Stimulated activated CD4-positive, alpha-beta T cell treated with anti-CD3 and anti-CD28 coated beads, Interleukin-2, amount 100 ng/mL, for 48 hours (primary cell): ENCODE measurements around the gene DHRS12.
A peak's percentile ranks its signal among the peaks of the same experiment; 100 is the strongest.

ENCODE experiments used
- DNase-seq, 2 donors: peaks; one replicate each; pipeline ENCODE4 v3.0.0-alpha.2; 2020

DHRS12 gene

DNA sequence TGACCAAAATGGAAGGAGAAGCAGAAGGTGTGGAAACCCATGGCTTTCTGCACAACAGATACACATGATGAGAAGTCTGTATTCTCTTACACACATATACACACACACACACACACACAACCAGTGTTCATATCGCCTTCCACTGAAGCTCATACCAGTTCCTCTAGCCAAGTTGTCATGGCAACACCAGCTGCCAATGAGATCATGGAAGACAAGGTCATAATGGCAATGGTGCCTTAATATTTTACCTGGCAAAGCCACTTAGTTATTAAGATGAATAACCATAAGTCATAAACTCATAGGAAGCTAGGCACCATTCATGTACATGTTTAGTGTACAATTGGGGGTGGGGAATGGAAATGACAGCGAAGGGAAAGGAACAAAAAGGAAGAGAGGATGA is 2.6 kb upstream of the DHRS12 start:
- DNase-seq = no peak

DNA sequence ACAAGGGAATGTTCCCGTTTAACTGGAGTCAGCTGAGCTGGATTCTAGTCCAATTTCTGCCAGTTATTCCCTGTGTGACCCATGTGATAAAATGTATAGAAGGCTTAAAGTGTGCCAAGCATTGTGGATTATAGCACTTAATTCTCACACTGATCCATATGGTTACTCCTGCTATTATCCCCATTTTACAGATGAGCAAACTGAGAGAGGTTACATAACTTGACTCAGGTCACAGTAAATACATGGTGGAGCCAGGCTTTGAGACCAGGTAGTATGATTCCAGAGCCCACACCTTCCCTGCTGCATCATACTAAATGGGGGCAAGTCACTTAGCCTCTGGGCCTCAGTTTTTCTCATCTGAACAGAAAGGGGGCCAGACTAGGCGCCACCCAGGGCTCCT is 2.0 kb upstream of the DHRS12 start:
- DNase-seq = no peak

DNA sequence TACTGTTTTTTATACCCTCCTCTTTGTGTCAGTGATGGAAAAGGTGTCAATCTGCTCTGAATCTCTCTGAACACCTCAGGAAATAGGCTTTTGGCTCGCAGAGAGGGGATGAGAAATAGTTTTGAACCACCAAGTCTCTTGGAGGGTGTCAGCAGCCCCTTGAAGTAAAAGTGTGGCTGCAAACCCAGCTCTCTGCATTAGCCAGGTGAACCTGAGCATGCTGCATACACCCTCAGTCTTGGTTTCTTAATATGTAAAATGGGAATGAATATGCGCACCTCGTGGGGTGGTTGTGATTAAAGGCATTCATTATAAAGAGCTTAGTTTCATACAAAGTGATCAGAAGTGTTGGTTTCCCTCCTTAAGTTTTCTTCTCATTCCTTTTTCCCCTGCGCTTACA is 1.4 kb upstream of the DHRS12 start:
- no peak for DNase-seq

DNA sequence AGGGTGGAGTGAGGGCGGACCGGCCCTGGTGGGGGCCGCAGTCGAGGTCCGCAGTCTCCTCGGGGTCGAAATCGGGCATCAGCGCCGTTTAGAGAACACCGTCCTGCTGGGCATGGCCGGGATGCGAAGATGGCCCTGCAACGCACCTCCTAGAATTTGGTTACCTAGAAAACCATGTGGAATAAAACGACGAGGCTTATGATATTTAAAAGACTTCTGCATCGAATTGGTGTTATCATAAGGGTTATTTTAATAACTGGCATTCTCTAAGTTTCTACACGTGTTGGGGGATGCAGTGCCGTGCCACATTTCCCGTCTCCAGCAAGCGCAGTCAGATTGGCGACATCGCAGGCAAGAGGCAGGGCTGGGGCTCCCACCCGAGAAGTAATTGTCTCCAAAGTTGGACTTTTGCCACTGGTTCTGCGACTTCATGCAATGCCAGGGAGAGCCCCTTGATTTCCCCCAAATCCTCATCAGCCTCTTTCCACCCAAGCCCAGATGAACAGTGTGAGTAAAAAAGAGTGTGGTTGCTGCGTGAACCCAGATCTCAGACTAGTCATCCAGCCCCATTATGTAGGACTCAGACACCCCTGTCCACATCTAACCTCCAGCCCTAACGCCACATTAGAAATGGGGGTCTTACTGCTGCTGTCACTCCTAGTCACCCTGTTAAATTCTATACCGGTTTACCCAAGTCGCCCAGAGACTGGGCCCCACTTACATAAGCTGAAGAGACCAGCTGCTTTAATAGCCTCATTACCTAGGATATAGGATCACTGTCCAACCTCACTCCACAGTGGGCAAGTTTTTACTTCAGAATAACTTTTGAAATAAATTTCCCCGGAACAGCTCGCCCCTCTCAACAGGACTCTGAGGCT is 571 bp upstream of the DHRS12 start:
- no peak for DNase-seq

DNA sequence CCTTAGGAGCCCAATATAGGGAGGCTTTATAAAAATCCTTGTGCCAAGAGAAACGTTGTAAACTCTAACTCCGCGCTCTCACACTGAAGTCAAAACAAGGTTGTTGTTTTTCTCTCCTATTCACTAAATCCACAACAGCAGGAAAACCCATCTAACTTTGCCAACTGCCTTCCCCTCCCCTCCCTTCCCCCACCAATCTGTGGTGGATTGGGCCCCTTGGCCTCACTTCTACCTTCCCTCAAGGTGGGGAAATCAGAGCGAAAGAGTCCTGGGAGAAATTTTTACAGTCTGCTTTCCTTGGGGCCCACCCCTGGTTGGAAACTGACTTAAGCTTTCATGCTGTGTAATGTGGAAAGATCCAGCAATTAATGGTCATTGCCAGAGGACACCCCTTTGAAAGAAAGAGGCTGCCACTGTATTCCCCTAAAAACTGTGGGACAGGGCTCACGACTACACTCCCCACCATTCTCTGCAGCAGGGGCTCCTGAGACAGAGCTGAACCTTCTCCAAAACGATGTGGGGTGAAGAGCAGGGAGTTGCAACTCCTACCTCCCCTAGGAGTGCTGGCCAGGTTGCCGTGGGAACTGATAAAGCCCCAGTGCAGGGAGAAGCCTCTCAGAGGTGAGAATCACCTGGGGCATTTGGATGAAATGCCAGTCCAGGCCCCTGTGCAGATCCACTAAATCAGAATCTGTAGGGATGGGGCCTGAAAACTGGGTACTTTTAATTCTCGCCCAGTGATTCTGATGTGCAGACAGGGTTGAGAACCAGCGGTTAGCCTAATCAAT is 1.1 kb downstream of the DHRS12 start:
- DNase-seq = no peak

DNA sequence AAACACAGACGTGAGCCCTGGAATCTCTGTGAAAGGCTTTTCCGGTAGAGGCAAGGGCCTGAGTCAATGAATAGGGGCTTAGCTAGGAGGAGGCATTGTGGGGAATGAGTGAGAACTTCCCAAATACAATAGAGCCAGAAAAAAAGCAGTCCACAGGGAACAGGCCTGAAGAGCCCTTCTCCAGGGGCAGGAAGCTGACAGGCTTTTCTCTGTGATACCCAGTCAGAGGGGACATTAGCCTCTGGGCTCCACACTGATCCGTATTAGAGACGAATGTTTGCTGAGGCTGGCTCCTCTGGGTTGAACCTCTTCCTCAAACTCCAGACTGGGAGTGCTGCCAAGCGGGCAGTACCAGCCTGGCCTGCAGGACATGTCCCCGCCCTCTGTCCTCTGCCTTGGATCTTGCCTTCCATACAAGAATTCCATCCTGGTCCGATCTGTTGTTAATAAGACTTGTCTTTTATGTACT is 2.3 kb downstream of the DHRS12 start:
- DNase-seq = no peak

DNA sequence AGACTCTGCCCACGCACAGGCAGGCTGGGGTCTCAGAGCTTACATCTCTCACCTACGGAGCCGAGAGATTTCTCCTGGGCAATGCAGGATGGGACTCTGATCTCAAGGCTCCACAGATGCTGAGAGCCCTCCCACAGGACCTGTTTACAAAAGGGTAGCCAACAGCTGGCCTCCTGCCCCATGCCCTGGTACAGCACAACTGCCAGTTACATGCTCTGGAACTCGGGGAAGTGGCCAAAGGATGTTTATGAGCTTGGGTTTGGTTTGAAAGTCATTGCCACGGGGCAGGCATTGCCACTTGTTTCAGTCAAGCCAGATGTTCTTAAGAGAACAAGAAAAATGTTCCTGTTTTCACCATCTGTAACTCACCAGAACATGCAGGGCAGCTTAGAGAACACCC is 3.5 kb downstream of the DHRS12 start:
- DNase-seq = no peak

DNA sequence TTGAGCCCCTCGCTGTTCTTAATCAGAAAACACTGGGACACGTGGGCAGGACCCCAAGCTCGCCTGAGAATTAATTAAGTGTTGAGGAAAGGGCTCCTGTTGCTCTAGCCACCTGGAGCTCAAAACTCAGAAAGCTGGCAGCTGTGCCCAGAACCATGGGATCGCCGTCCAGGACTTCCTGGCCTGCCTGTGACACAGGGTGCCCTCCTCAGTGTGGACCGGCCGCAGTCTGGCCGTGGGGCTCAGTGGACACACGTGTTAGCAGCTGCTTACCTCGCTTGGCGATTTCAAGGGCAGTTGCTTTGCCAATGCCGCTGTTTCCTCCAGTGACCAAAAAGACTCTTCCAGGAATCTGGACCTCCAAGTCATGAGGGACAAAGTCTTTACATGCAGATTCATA is 4.7 kb downstream of the DHRS12 start:
- no peak for DNase-seq

DNA sequence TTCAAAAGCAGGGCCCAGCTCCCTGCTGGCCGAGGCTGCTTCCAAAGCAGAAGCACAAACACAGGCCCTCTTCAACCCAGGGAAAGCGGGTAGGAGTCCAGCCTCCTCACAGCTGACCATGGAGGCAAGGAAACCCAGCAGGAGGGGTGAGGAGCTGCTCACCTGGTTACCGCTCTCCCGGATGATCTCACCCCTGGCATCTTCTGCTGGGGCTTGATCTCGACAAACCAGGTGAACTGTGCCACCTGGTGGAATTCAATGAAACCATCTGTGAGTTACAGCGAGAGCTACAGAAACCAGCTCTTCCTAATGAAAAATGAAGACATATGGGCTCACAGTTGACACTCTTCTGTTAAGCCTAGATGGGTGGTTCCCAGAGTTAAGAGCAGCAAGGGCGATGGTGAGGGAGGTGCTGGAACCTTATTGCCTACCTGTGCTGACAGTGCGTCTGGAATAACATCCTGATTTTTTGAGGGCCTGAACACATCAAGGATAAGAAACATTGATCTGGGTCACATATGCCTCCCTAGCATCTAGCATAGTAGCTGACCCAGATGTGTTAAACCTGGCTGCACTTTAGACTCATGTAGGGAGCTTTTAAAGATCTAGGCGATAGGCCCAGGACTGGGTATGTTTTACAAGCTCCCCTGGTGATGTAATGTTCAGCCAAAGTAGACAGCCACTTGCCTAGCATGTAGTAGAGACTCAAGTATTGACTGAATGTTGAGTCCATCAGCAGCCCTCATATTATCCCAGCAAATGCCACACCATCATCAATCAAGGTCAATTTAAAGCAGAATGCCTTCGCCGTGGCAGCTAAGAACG is 6.1 kb downstream of the DHRS12 start:
- peak in 1 of 2 donors; percentile 49 for DNase-seq

DNA sequence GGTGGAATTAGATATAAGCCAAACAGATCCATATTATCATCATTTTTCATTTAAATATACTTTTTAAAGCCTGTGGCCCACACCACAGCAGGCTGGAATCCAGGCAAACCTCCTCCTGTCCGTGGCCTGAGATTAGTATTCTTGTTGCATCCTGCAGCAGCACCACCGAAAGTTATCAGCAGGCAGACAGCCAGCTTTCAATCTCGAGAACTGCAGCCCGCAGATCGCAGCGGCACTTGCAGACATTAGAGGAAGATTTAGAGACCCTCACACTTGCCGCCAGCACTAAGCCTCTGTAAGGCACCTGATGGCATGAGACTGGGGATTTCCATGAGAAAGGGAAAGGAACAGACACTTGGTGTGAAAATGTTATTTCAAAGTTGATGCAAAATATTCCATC is 7.4 kb downstream of the DHRS12 start:
- no peak for DNase-seq

DNA sequence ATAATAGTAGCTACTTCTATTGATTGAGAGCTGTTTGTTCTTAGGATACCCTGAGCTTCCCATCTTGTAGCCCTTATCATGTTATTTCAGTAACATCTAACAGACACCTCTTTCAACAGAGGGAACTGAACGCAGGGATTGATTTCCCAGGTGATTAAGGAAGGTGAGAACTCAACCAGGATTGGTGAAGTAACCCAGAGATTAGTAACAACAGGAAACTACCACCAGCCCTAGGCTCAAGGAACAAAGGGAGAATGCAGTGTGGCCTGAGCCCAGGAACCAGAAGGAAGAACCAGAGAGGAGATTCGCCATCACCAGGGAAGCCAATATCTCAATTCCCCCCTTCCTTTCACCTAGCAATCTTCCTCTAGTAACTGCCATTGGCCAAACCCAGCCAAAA is 8.5 kb downstream of the DHRS12 start:
- no peak for DNase-seq

DNA sequence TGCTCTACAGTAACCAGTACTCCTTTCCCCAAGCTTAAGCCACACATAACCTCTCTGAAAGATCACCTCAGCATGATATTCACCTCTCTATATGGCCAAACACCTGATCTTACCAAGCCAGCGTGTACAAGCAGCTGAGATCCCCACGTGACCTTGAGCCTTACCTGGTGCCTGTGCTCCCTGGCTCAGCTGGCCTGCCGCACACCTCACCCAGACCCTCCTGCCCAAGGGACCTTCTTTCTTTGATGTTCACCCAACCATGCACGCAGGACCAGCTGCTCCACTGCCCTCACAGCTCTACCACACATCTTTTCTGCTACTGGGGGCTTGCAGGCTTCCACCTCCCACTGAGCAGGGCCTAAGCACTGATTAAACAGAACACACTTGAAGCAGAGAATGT is 9.0 kb downstream of the DHRS12 start:
- DNase-seq = no peak

DNA sequence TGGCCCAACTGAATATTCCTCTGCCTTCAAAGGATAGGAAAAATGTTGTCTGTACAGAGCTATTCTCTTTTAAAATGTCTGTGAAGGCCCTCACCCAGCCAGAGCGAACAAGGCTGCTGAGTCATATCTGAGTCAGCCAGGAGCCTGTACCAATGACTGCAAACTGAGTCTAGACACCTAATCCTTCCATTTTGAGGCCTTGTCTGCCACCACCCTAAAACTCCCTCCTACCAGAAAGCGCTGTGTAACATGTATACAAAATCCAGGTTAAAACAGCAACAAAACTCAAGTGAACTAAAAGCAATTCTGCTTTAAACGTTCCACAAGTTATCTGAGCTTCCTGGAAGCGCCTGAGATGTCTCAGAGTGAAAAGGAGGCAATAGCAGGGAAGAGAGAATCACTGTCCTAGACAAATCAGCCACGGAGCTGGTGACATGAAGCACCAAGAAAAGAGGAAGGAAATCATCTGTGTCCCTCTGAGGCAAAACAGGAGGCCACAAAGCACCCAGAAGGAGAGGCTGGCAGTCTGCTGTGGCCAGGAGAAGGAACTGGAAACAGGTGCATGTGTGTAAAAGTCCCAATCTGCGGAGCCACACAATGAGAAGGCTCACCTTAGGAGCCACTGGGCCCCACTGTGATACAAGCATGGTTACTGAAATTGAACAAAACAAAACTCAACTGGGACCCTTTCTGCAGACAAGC is 10.2 kb downstream of the DHRS12 start:
- peak; percentile 36 to 43 for DNase-seq

DNA sequence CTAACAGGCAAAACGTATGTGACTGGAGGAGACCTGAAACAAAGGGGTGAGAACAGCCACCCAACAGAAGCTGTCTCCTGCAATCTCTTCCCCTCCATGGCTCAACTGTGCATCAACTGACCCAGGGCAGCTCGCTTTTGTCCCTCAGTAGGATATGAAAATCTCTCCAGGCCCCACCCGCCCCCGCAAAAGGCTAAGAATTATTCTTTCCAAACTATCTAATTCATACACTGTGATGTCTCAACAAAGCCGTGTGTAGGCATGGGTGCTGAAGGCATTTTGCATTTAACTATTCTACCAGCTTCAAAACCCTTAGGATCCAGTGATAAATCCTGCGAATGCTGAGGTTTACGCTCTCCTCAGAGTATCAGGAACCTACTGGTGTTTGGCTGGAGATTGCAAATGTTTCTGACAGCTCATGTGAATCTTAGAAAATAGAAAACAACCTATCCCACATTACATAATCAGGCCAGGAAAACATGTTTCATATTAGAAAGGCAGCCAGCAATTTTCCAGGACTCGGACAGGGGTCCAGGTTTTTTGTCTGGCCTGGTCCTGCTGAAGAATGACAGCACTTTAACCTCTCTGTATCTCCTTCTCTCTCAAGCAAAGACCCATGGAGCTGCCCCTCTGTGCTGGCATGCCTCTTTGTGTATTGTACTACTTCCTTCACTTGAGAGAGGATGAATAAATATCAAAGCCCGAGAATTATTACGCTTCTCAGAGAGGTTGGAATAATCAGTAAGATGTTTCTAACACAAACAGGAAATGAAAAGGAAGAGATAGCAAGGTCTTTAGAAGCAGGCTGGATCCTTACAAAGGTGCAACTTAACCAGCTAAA is 17.3 kb downstream of the DHRS12 start:
- DNase-seq = no peak

DNA sequence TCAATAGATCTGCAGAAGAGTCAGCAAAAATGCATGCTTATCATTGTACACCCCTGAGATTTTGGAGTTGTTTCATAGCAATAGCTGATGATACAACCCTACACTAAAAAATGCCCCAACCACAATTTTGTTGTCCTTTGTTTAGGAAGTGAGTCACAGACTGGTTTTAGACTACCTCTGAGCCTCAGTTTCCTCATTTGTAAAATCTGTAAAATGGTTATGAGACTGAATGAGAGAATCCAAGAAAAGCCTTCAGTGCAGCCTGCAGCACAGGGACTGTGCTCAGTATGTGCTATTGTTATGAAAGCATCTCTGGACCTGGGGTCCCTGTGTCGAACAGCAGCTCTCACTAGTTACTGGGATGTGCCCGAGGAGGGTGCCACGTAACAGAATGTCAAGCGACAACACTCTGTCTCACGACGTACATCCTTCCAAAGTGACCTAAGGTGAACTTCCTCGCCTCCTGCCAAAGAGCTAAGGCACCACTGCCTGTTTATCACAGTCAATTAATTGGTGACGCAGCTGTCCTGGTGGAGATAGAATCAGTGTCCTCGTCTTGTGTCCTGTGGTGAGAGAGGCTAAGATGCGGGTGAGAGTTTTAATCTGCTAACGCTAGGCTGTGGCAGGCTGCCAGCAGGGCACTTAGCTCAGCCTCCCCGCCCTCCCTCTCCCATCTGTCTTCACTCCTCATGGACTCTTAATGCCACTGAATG is 18.1 kb downstream of the DHRS12 start:
- no peak for DNase-seq

DNA sequence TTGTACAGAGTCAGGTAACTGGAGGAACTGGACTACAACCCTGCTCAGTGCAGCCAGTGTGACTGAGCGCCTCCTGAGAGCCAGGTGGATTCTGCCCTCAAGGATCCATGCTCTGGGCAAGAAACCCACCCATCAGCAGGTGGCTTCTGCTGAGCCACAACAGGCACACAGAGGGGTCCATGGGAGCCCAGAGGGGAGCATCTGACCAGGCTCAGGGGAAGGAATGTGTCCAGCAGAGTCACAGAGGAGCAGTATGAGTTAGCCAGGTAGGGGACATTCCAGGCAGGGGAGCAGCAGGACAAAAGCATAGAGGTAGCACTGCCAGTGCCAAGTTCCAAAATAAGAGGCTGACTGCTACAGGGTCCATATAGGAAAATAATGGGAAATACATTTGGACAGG is 19.9 kb downstream of the DHRS12 start:
- no peak for DNase-seq

DNA sequence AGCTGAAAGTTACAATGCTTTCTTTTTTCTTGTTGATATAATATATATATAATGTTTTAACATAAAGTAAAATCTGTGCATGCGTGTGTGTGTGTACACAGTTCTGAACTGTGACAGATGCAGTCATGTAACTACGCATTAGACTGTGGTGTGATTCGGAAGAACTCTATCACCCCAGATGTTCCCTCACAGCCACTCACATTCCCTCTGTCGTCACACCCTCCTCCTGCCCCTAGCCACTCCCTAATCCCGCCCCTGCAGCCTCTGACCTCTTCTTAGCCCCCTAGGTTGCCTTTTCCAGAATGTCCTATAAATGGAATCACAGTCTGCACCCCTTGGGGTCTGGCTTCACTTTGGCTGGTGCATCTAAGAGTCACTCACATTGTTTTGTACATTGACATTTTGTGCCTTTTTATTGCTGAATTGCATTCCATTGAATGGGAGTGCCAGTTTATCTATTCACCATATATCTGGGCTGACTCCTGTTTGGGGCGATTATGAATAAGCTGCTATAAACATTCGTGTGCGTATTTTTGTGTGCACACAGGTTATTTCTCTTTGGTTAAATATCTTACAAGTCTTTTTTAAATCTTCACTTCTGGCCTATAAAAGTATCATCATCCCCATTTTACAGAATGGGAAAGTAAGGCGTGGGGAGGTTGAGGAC is 20.4 kb downstream of the DHRS12 start:
- DNase-seq = no peak

DNA sequence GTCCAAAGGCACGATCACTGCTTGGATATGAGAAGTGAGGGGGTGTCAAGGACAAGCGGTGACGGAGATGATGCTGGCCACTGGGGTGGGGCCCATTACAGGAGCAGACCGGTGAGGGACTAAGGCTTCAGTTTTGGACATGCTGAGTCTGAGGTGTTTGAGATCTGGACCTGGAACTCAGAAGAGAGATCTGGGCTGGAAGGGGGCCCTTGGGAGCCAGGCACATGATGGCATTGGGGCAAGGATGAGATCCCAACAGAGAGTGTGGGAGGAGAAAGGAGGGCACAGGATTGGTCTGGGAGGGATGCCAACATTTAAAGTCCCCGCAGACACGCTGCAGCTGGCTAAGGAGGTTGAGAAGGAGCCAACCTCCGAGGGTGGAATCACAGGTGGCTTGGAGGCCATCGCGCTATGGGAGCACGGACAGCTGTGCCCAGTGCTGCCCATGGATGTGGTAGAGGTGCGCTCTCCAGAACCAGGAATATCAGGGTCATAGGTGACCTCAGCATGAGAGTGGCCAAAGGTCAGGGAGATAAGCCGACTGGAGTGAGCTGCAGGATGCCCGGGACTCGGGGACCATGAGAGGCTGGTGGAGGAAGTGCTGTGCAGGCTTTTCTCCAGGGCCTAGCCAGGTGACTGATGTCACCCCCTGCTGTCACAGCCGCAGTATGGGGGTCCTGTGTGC is 21.8 kb downstream of the DHRS12 start:
- no peak for DNase-seq

DNA sequence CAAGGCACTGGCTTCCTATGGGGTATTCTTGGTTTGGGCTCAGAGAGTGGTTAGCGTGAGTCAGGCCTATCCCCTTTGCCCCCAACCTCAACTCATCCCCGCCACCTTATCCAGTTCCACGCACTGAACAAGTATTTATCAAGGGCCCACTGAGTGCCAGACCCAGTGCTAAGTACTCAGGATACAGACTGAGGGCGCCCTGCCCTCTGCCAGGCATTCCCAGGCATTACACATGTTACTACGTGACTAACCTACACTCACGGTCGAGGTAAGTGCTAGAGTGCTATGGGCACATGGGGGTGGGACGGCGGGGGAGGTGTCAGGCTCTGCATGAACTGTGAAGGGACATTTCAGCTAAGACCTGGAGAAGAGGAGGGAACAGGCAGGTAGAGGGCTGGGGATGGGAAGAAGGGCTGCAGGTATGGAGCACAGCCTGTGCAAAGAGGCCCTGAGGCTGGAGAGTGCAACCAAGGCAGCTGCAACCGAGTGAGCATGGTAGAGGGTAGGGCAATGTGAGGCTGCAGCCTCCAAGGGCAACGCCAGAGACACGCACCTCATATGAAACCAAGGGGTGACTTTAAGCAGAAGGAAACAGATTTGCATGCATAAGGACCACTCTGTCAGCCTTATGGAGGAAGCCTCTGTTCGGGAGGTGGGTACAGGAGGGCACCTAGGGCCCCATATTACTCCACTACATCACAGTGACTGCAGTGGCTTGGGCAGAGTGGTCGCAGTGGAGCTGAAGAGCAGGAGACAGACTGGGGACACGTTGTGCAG is 22.5 kb downstream of the DHRS12 start:
- DNase-seq = no peak
